HG02973 (cell line): Measurements from ENCODE around the gene CYP4A11.
"Not testable (repeated sequence)": the region's sequence is repeated elsewhere in the genome, so short reads cannot be mapped to it uniquely, and the experiment has no call there.

Experiments used
- ATAC-seq: cut with Tn5 transposase; IDR thresholded peaks from one replicate; pipeline ENCODE4 v1.9.1; 2021; ENCODE audit warnings: moderate library complexity; ENCODE audit not compliant: unreplicated experiment

CYP4A11 gene

GRCh38 chr1:46941135-46941694 lies at the start of gene CYP4A11:
Gene CYP4A11 (minus strand): TSS chr1:46941476. CDS start chr1:46941433, 43 bp downstream.
- ATAC-seq = no peak

- not testable (repeated sequence) for ATAC-seq
Observed at GRCh38 chr1:46990541-46990940, 49.3 kb upstream of the CYP4A11 start.

GRCh38 chr1:46983830-46984586 lies 42.7 kb upstream of the CYP4A11 start:
- no peak for ATAC-seq

- no peak for ATAC-seq
Observed at GRCh38 chr1:46983166-46983829, 42.0 kb upstream of the CYP4A11 start.

- ATAC-seq = no peak
Observed at GRCh38 chr1:46969014-46969619, 27.8 kb upstream of the CYP4A11 start.

- ATAC-seq = not testable (repeated sequence)
Observed at GRCh38 chr1:46962272-46962671, 21.0 kb upstream of the CYP4A11 start.

- no peak for ATAC-seq
Observed at GRCh38 chr1:46961066-46961758, 19.9 kb upstream of the CYP4A11 start.

- no peak for ATAC-seq
Observed at GRCh38 chr1:46960250-46960649, 19.0 kb upstream of the CYP4A11 start.

- not testable (repeated sequence) for ATAC-seq
Observed at GRCh38 chr1:46955116-46955515, 13.8 kb upstream of the CYP4A11 start.

GRCh38 chr1:46953847-46954246 lies 12.6 kb upstream of the CYP4A11 start:
- not testable (repeated sequence) for ATAC-seq

GRCh38 chr1:46949417-46949666 lies 8.1 kb upstream of the CYP4A11 start:
- not testable (repeated sequence) for ATAC-seq

- no peak for ATAC-seq
Observed at GRCh38 chr1:46948629-46949416, 7.5 kb upstream of the CYP4A11 start.

- not testable (repeated sequence) for ATAC-seq
Observed at GRCh38 chr1:46947706-46948105, 6.4 kb upstream of the CYP4A11 start.

GRCh38 chr1:46942086-46942485 lies 810 bp upstream of the CYP4A11 start:
- no peak for ATAC-seq

- no peak for ATAC-seq
Observed at GRCh38 chr1:46940307-46940706, 969 bp downstream of the CYP4A11 start.

- no peak for ATAC-seq
Observed at GRCh38 chr1:46937270-46937669, 4.0 kb downstream of the CYP4A11 start.

GRCh38 chr1:46936788-46937187 lies 4.5 kb downstream of the CYP4A11 start:
- no peak for ATAC-seq

GRCh38 chr1:46934852-46935251 lies 6.4 kb downstream of the CYP4A11 start:
- ATAC-seq = not testable (repeated sequence)

GRCh38 chr1:46932020-46932419 lies 9.3 kb downstream of the CYP4A11 start:
- ATAC-seq = not testable (repeated sequence)

GRCh38 chr1:46931151-46931550 lies 10.1 kb downstream of the CYP4A11 start:
- no peak for ATAC-seq
